ENCODE measurements around the gene SGO1.

The SGO1 gene

GRCh38 chr3:20154078-20154477 is 31.9 kb downstream of the SGO1 start:
- no peak for DNase-seq

DNA sequence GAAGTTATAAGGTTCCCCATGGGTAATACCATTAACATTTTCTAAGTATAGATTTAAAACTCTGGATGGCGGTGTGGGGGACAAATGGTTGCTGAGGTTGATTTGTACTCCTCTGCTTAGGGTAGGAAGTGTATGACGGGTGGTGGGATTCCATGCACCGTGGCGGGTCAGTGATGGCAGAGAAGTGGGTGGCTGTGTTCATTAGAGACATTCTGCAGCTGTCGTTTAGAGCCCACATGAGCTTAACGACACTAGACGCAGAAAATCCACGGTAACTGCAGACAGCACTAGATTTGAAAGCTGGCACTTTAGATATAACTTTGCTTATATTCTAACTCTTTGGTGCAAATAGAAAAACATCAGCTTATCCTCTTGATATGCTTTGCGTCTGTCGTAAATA is 37.5 kb downstream of the SGO1 start:
- no peak for DNase-seq

DNA sequence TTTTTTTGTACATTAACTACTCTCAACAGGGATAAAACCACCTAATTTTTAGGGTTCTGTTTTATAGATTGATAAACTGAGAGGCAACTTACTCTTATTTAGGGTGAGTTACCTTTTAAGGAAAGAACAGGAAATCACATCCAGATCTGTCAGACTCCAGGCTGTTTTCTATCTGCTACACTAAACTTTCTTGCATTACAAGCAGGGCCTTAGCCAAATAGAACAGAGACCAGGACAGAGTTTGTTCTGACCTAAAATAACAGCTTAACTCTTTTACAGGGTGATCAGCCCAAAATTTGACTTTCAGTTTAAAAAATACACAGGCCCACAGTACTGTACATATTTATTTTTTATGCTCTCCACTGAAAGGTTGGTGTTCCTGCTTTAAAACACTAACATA is 38.6 kb downstream of the SGO1 start:
- DNase-seq = no peak

DNA sequence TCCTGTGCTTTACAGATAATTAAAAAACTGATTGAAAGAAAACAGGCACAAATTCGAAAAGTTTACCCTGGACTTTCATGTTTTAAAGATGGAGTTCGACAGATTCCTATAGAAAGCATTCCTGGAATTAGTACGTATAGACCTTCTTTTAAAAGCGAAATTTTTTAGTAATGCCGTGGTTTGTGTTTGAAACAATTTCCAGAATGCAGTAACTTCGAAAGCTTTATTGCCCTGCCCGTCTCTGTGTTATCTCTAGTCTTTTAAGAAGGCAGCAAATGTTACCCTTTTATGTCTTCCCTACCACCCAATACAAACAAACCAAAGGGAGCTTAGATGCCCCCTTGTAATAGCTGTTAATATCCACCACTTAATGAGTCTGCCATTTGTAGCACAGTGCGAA is 39.7 kb downstream of the SGO1 start:
- DNase-seq = no peak

DNA sequence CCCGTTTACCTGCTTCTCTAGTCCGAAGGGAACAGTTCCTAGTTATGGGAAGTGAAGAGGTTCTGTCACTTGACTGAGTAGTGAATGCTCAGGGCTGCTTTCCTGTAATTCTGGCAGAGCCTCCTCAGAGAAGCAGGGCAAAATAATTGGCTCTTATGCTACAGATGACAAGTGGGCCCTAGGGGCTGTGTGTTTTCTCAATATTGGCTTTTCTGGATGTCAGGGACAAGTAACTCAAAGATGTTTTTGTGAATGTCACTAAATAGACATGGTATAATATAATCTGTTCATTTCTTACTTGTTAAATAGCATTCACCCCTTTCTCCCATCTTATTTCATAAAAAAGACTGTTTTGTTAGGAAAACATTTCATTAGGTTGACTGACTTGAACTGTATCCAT is 40.1 kb downstream of the SGO1 start:
- DNase-seq = no peak

- no peak for DNase-seq
Measured at GRCh38 chr3:20143519-20143918, 42.5 kb downstream of the SGO1 start.

- DNase-seq = no peak
Measured at GRCh38 chr3:20142517-20142916, 43.5 kb downstream of the SGO1 start.

GRCh38 chr3:20141851-20142250 is 44.2 kb downstream of the SGO1 start:
- peak; percentile 38 for DNase-seq

GRCh38 chr3:20141316-20141715 is 44.7 kb downstream of the SGO1 start:
- DNase-seq = no peak

DNA sequence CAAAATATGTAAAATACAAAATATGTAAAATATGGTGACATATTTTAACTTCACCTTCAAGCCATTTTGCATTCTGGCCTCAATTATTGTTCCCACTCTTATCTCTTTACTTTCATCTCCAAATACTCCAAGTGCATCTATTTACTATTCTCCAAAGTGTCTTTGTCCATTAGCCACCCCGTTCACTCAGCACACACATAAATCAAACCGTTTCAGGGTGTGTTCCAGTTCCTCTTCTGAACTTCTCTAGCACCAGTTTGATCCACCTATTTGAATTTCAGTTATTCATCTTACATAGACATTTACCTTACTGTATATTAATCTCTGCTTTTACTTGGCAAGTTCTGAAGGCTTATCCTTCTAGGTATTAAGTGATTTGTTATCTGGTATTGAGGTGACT is 45.1 kb downstream of the SGO1 start:
- peak; percentile 19 for DNase-seq

GRCh38 chr3:20137647-20138046 is 48.4 kb downstream of the SGO1 start:
- no peak for DNase-seq

DNA sequence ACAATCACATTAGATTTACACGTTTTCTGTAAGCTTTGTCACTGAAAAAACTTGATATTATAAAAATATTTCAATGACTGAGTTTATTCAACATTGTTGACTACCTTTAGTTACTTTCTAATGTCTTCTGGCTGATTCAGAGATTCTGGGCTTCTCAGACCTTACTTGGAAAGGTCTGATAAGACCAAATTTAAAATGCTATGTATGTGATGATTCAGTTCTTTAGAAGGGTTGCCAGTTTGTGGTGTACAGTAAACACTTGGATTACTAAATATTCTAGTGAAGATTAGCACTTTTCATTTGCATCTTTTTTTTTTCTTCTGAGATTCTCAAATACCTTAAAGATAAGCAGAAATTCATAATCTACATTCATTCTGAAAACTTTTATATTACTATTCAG is 49.8 kb downstream of the SGO1 start:
- DNase-seq = no peak

- DNase-seq = no peak
Measured at GRCh38 chr3:20130106-20130505, 55.9 kb downstream of the SGO1 start.

DNA sequence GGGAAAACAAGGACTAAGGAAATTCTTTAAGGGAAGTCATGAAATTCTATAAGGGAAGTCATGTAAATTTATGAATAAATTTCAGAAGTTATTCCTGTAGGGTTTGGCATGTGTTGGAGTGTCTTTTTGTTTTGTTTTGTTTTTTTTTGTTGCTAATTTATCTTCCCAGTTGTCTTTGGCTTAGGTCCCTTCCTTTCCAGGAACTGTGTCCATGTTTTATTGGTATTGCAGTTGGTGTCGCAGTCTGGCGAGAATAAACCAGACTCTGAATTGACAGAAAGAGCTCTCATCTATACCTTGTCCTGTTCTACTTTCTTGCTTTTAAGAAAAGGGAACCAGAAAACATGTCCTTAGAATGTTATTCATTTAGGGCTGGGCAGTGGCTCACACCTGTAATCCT is 57.6 kb downstream of the SGO1 start:
- no peak for DNase-seq

DNA sequence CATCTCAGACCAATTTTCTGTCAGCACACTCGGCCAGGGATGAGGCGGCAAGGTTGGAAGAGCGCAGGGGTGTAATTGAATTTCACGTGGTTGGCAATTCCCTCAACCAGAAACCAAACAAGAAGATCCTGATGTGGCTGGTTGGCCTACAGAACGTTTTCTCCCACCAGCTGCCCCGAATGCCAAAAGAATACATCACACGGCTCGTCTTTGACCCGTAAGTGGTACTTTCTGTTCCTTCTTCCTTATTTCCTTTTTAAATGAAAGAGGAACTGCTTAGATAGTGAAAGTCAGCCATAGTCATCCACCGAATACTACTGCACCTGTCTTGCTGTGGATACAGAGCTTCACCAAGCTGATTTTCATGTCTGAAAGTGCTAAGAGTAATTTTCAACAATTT is 60.1 kb downstream of the SGO1 start:
- DNase-seq = no peak

- DNase-seq = no peak
Measured at GRCh38 chr3:20125289-20125688, 60.7 kb downstream of the SGO1 start.

DNA sequence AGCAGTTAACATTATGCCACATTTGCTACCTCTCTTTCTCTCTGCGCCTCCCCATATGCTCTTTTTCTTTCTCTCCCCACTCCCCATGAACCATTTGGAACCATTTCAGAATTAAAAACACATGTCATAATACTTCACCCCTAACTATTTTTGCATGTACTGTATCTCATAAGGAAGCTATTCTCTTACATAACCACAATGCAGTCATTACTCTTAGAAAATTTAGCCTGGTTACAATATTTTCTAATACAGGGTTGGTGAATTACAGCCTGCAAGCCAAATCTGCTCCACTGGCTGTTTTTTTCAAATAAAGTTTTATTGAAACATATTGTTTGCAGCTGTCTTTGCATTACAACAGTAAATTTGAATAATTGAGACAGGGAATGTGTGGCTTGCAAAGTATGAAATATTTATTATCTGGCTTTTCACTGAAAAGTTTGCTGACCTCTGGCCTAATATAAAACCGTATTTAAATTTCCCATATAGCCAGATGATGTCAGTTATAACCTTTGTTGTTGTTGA is 62.8 kb downstream of the SGO1 start:
- no peak for DNase-seq

- DNase-seq = no peak
Measured at GRCh38 chr3:20121088-20121487, 64.9 kb downstream of the SGO1 start.

Data from NCI-H187 treated with DMSO at 0.1 percent for 48 hours (cell line).